HepG2 (cell line): ENCODE measurements around the gene CMIP. TPM values are rescaled to one million over a fixed set of nuclear protein-coding genes. Genes with fewer than 3 reads are reported as not detected.

Experiments used
- CREM ChIP-seq, 2 experiments: sonication (generic) in 1 of 2; formaldehyde crosslinking in 1 of 2; IDR thresholded peaks; 2 replicates each; pipeline versions ENCODE4 v1.4.0 to v1.6.1; 2016 to 2020; ENCODE audit warnings: antibody characterized with exemption in 1 of 2, mild to moderate bottlenecking in 1 of 2, missing genetic modification reagents in 1 of 2
- EEA1 ChIP-seq: sonication (generic); formaldehyde crosslinking; IDR thresholded peaks from 2 replicates; pipeline ENCODE4 v1.5.1; 2020; ENCODE audit warnings: mild to moderate bottlenecking, missing genetic modification reagents, borderline replicate concordance
- GRHL1 ChIP-seq: sonication (generic); formaldehyde crosslinking; conservative IDR thresholded peaks from 2 replicates; pipeline ENCODE4 v1.8.0; 2022; ENCODE audit warnings: missing genetic modification reagents
- IKZF4 ChIP-seq: sonication (generic); formaldehyde crosslinking; IDR thresholded peaks from 2 replicates; pipeline ENCODE4 v1.5.1; 2020; ENCODE audit warnings: borderline replicate concordance, mild to moderate bottlenecking, low read depth, missing genetic modification reagents; ENCODE audit errors: not compliant biosample characterization
- MAF1 ChIP-seq: sonication (generic); formaldehyde crosslinking; IDR thresholded peaks from 2 replicates; pipeline ENCODE4 v1.5.0; 2020; ENCODE audit warnings: missing genetic modification reagents, borderline replicate concordance
- NCOA2 ChIP-seq: sonication (generic); formaldehyde crosslinking; IDR thresholded peaks from 2 replicates; pipeline ENCODE4 v1.8.0; 2022; ENCODE audit warnings: inconsistent platforms
- SMARCC2 ChIP-seq: fragments of 450-650 bp; IDR thresholded peaks from 2 replicates; pipeline ENCODE4 v1.6.1; 2017; ENCODE audit warnings: antibody characterized with exemption, mild to moderate bottlenecking
- TERF1 ChIP-seq: sonication (generic); formaldehyde crosslinking; IDR thresholded peaks from 2 replicates; pipeline ENCODE4 v1.8.0; 2022; ENCODE audit warnings: mild to moderate bottlenecking, missing genetic modification reagents, moderate library complexity
- U2AF1 ChIP-seq: fragments of 200-400 bp; formaldehyde crosslinking; optimal IDR thresholded peaks from 2 replicates; pipeline ENCODE3; 2017; ENCODE audit warnings: mild to moderate bottlenecking, low read depth, low read length
- ZEB1 ChIP-seq: IDR thresholded peaks from 2 replicates; pipeline ENCODE4 v1.6.1; 2012; ENCODE audit warnings: mild to moderate bottlenecking, low read depth, inconsistent platforms; ENCODE audit not compliant: insufficient replicate concordance
- ZNF232 ChIP-seq: sonication (generic); formaldehyde crosslinking; IDR thresholded peaks from 2 replicates; pipeline ENCODE4 v1.4.0; 2020; ENCODE audit warnings: missing genetic modification reagents, borderline replicate concordance
- ZNF264 ChIP-seq: sonication (generic); formaldehyde crosslinking; IDR thresholded peaks from 2 replicates; pipeline ENCODE4 v1.4.0; 2020; ENCODE audit warnings: missing genetic modification reagents
- ZNF280B ChIP-seq: sonication (generic); formaldehyde crosslinking; IDR thresholded peaks from 2 replicates; pipeline ENCODE4 v1.5.0; 2020; ENCODE audit warnings: missing genetic modification reagents, mild to moderate bottlenecking, borderline replicate concordance
- ZNF367 ChIP-seq: sonication (generic); formaldehyde crosslinking; IDR thresholded peaks from 2 replicates; pipeline ENCODE4 v1.4.0; 2020; ENCODE audit warnings: missing genetic modification reagents, borderline replicate concordance
- ZNF556 ChIP-seq: sonication (generic); formaldehyde crosslinking; IDR thresholded peaks from 2 replicates; pipeline ENCODE4 v1.4.0; 2020; ENCODE audit warnings: mild to moderate bottlenecking, missing genetic modification reagents, borderline replicate concordance
- polyA plus RNA-seq, 8 experiments: library from polyadenylated mRNA; depleted of rRNA in 3 of 8; stranded (reverse) in 7 of 8; unstranded in 1 of 8; fragments of >200 nt; fragmentation: Illumina TruSeq in 4 of 8; extraction: Trizol in 4 of 8; gene quantifications; 2 replicates each; pipeline versions ENCODE4 v1.2.1 to v1.2.3, GENCODE V29; 2011 to 2016; ENCODE audit warnings: low read depth in 4 of 8, missing spikeins in 1 of 8, mixed read lengths in 1 of 8; ENCODE audit not compliant: insufficient read depth in 1 of 8
- total RNA-seq, 5 experiments: library from RNA; depleted of rRNA; stranded (reverse); fragments of >200 nt; fragmentation: Illumina TruSeq; extraction: Trizol; gene quantifications; 2 replicates each; pipeline ENCODE4 v1.2.3, GENCODE V29; 2016; ENCODE audit warnings: low read depth in 1 of 5
- TF ChIP-seq, protein P1 (sequence below): sonication (generic); formaldehyde crosslinking; IDR thresholded peaks from 2 replicates; pipeline ENCODE4 v1.8.1; 2023; ENCODE audit warnings: missing genetic modification reagents, inconsistent platforms, borderline replicate concordance
- TF ChIP-seq, protein P2 (sequence below): sonication (generic); formaldehyde crosslinking; IDR thresholded peaks from 2 replicates; pipeline ENCODE4 v1.4.0; 2020; ENCODE audit warnings: mild to moderate bottlenecking, missing genetic modification reagents

Gene CMIP
- total and polyA plus RNA-seq, 2 of the 13 experiments (the other 11 are each of a cell fraction or from before 2014, with no cell fraction given) = 10.9 to 18.1 TPM

DNA sequence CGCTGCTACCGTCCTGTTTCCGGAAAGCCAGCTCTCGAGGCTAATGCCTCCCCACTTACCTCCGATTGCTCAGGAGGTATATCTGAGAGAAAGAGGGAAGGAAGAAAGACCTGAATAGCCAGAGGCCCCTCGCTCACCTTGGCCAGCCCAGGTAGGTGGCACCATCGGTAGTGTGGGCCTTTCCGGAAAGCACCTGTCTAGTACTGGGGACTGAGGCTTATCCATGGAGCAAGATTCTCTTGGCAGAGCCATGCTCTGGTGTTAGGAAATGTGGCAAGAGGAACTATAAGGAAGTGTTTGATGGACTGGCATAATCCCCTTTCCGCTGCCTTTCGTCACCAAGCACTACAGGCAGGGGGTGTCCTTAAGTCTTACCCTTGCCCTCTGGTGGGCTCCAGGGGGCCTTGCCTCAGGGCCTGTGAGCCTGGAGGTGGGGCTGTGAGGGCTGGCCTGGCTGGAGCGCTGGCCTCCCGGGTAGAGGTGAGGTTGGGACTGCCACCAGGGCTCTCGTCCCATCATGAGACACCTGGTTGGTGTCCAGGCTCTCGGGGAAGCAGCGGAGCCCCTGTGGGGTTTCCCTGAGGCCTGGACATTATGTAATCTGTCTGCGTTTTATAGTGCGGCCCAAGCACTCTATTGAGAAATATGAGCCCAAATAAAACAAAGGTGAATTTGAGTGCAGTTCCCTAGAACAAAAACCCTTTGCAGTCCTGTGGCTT lies 2.9 kb downstream of the CMIP start (continued):
- TF ChIP-seq ZNF556 (CRISPR knock-in tag) (no peak; the same call in 1 of the 2 replicates), ZNF280B (CRISPR knock-in tag) (no peak), ZEB1 (no peak), SMARCC2 (no peak), IKZF4 (no peak), CREM (IDR thresholded peaks at IDR 0.05) (no peak), CREM (CRISPR knock-in tag; IDR thresholded peaks at IDR 0.05) (no peak), ZNF264 (CRISPR knock-in tag) (no peak), EEA1 (CRISPR knock-in tag) (no peak), U2AF1 (no peak), ZNF232 (CRISPR knock-in tag) (0 out of 2 replicates have a peak, but pooled peaks have one; percentile 47), TERF1 (CRISPR knock-in tag) (no peak), MAF1 (CRISPR knock-in tag) (no peak), ZNF367 (CRISPR knock-in tag) (no peak), NCOA2 (0 out of 2 replicates have a peak, but pooled peaks have one; percentile 20), GRHL1 (CRISPR knock-in tag) (no peak)
- TF ChIP-seq, protein P1, sequence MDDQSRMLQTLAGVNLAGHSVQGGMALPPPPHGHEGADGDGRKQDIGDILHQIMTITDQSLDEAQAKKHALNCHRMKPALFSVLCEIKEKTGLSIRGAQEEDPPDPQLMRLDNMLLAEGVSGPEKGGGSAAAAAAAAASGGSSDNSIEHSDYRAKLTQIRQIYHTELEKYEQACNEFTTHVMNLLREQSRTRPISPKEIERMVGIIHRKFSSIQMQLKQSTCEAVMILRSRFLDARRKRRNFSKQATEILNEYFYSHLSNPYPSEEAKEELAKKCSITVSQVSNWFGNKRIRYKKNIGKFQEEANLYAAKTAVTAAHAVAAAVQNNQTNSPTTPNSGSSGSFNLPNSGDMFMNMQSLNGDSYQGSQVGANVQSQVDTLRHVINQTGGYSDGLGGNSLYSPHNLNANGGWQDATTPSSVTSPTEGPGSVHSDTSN (CRISPR knock-in tag) = no peak
- TF ChIP-seq, protein P2, sequence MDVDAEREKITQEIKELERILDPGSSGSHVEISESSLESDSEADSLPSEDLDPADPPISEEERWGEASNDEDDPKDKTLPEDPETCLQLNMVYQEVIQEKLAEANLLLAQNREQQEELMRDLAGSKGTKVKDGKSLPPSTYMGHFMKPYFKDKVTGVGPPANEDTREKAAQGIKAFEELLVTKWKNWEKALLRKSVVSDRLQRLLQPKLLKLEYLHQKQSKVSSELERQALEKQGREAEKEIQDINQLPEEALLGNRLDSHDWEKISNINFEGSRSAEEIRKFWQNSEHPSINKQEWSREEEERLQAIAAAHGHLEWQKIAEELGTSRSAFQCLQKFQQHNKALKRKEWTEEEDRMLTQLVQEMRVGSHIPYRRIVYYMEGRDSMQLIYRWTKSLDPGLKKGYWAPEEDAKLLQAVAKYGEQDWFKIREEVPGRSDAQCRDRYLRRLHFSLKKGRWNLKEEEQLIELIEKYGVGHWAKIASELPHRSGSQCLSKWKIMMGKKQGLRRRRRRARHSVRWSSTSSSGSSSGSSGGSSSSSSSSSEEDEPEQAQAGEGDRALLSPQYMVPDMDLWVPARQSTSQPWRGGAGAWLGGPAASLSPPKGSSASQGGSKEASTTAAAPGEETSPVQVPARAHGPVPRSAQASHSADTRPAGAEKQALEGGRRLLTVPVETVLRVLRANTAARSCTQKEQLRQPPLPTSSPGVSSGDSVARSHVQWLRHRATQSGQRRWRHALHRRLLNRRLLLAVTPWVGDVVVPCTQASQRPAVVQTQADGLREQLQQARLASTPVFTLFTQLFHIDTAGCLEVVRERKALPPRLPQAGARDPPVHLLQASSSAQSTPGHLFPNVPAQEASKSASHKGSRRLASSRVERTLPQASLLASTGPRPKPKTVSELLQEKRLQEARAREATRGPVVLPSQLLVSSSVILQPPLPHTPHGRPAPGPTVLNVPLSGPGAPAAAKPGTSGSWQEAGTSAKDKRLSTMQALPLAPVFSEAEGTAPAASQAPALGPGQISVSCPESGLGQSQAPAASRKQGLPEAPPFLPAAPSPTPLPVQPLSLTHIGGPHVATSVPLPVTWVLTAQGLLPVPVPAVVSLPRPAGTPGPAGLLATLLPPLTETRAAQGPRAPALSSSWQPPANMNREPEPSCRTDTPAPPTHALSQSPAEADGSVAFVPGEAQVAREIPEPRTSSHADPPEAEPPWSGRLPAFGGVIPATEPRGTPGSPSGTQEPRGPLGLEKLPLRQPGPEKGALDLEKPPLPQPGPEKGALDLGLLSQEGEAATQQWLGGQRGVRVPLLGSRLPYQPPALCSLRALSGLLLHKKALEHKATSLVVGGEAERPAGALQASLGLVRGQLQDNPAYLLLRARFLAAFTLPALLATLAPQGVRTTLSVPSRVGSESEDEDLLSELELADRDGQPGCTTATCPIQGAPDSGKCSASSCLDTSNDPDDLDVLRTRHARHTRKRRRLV = no peak
